OCI-LY3 (cell line): ENCODE results near the gene IFFO2.

ENCODE experiments used
- H2AFZ ChIP-seq: fragments of 200-600, 300-600 bp; shearing (Covaris generic); 2 replicates; pipeline ENCODE4 v1.6.0; 2014; ENCODE audit warnings: antibody characterized with exemption, low read depth, low read length
- H3K27ac ChIP-seq: fragments of 200-600, 300-600 bp; sonication (generic); 2 replicates; pipeline ENCODE4 v1.5.1; 2014; ENCODE audit warnings: mild to moderate bottlenecking, low read length, moderate library complexity, mixed read lengths
- H3K27me3 ChIP-seq: fragments of 200-600, 300-600 bp; sonication (generic); 2 replicates; pipeline ENCODE4 v1.6.1; 2014; ENCODE audit warnings: low read depth, low read length, mixed read lengths
- H3K36me3 ChIP-seq: fragments of 200-600, 300-600 bp; sonication (generic); replicated peaks from 2 replicates; pipeline ENCODE3; 2014; ENCODE audit warnings: low read depth, low read length, mixed read lengths
- H3K4me1 ChIP-seq: fragments of 300-600, 200-600 bp; sonication (generic); 2 replicates; pipeline ENCODE4 v1.6.1; 2014; ENCODE audit warnings: low read length, mixed read lengths
- H3K4me2 ChIP-seq: fragments of 200-600, 300-600 bp; sonication (generic); 2 replicates; pipeline ENCODE4 v1.6.1; 2014; ENCODE audit warnings: low read length, mixed read lengths
- H3K4me3 ChIP-seq: fragments of 300-600, 200-600 bp; sonication (generic); 2 replicates; pipeline ENCODE4 v1.5.1; 2014; ENCODE audit warnings: antibody characterized with exemption, mild to moderate bottlenecking, low read length, moderate library complexity
- H3K79me2 ChIP-seq: fragments of 300-600, 200-600 bp; shearing (Covaris generic); 2 replicates; pipeline ENCODE4 v1.6.1; 2014; ENCODE audit warnings: mild to moderate bottlenecking, low read length, mixed read lengths
- H3K9ac ChIP-seq: fragments of 300-600, 200-600 bp; shearing (Covaris generic); 2 replicates; pipeline ENCODE4 v1.6.0; 2014; ENCODE audit warnings: mild to moderate bottlenecking, low read length, moderate library complexity
- H3K9me3 ChIP-seq: fragments of 200-600, 300-600 bp; shearing (Covaris generic); 2 replicates; pipeline ENCODE4 v1.6.1; 2014; ENCODE audit warnings: low read length, mixed read lengths; ENCODE audit not compliant: insufficient read depth
- H4K20me1 ChIP-seq: fragments of 200-600, 300-600 bp; sonication (generic); 2 replicates; pipeline ENCODE4 v1.6.1; 2016; ENCODE audit warnings: low read length, mixed read lengths; ENCODE audit not compliant: insufficient read depth
- CTCF ChIP-seq: fragments of 200-600, 300-600 bp; sonication (generic); IDR thresholded peaks from 2 replicates; pipeline ENCODE4 v1.5.1; 2014; ENCODE audit warnings: antibody characterized with exemption, low read length, low read depth
- EZH2phosphoT487 ChIP-seq: fragments of 200-600 bp; shearing (Covaris generic); IDR thresholded peaks from 2 replicates; pipeline ENCODE4 v1.6.1; 2018; ENCODE audit warnings: antibody characterized with exemption, mixed run types, low read depth

The IFFO2 gene

GRCh38 chr1:18967066-18967690 lies 10.7 kb upstream of the IFFO2 start:
- H3K79me2 ChIP-seq, result no peaks in the 10 kb centered on the region
- H3K4me2 ChIP-seq, result no peak overlapping the region
- H3K27ac ChIP-seq, result no peak overlapping the region
- H3K9ac ChIP-seq, result no peak overlapping the region
- no peak overlapping the region for H3K4me3 ChIP-seq
- peaks cover 18% of the 10 kb centered on the region for H3K4me1 ChIP-seq
- H4K20me1 ChIP-seq, result no peaks in the 10 kb centered on the region
- H3K36me3 ChIP-seq, result no peaks in the 10 kb centered on the region
- H2AFZ ChIP-seq, result no peak overlapping the region
- TF ChIP-seq CTCF (no peak), EZH2phosphoT487 (no peak)
- H3K9me3 ChIP-seq, result no peaks in the 10 kb centered on the region
- 0 out of 2 replicates have a peak, but pooled peaks cover 2% of the 10 kb centered on the region for H3K27me3 ChIP-seq

GRCh38 chr1:18965206-18966173 lies 9.0 kb upstream of the IFFO2 start:
- H3K4me2 ChIP-seq, result peak overlapping the region; percentile 50

GRCh38 chr1:18963968-18964367 lies 7.5 kb upstream of the IFFO2 start:
- Histone ChIP-seq H3K9me3 (no peaks in the 10 kb centered on the region), H4K20me1 (no peaks in the 10 kb centered on the region), H3K4me3 (no peak overlapping the region), H3K4me1 (peaks cover 18% of the 10 kb centered on the region), H3K27me3 (peaks cover 2% of the 10 kb centered on the region; the same call in 1 of the 2 replicates), H3K79me2 (no peaks in the 10 kb centered on the region), H3K4me2 (no peak overlapping the region), H2AFZ (no peak overlapping the region), H3K36me3 (no peaks in the 10 kb centered on the region), H3K27ac (no peak overlapping the region), H3K9ac (no peak overlapping the region)
- TF ChIP-seq EZH2phosphoT487 (no peak), CTCF (no peak)

More at GRCh38 chr1:18965206-18966173, 9.0 kb upstream of the IFFO2 start:
- H3K9me3 ChIP-seq, result no peaks in the 10 kb centered on the region
- 0 out of 2 replicates have a peak, but pooled peaks cover 2% of the 10 kb centered on the region for H3K27me3 ChIP-seq
- 0 out of 2 replicates have a peak overlapping the region, but pooled peaks have one; percentile 11 for H3K4me3 ChIP-seq
- no peak overlapping the region for H2AFZ ChIP-seq
- H3K4me1 ChIP-seq, result peaks cover 18% of the 10 kb centered on the region
- H3K27ac ChIP-seq, result no peak overlapping the region
- H3K79me2 ChIP-seq, result no peaks in the 10 kb centered on the region
- H4K20me1 ChIP-seq, result no peaks in the 10 kb centered on the region
- peak overlapping the region; percentile 13; the same call in 1 of the 2 replicates for H3K9ac ChIP-seq
- TF ChIP-seq CTCF (peak; percentile 31), EZH2phosphoT487 (no peak)
- no peaks in the 10 kb centered on the region for H3K36me3 ChIP-seq
